ENCODE measurements around the gene SNTG2. TPM values are rescaled to one million over a fixed set of nuclear protein-coding genes. Genes with fewer than 3 reads are reported as not detected.

Gene SNTG2
- total RNA-seq, 2 donors from 2014 or later: 4.1 to 11.9 TPM

DNA sequence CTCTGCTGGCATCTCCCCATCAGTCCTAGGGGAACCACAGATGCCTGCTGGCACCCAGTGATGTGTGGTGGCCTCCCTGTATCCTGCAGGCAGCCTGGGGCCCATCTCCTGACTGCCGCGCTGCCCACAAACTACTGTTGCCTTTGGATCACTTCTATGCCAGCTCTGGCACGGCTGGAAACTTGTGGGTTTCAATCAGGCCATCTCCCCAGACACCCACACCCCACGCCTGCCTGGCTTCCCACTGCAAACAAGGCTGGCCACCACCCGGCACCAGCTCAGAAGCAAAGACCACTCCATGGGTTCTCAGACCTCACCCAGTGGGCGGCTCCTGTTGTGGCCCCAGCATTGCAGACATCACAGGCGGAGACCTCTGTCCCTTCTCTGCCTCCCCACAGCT, 447.5 kb downstream of the SNTG2 start:
- H3K36me3 Mint-ChIP-seq (ENCODE audit: low read depth): no peaks in the 10 kb centered on the region
- no peak overlapping the region for H3K4me3 Mint-ChIP-seq
- Histone ChIP-seq H3K4me3 (ENCODE audit: low read length) (no peak overlapping the region), H3K4me1 (ENCODE audit: control insufficient read depth, insufficient read depth, low read length) (no peaks in the 10 kb centered on the region), H3K36me3 (ENCODE audit: control insufficient read depth, insufficient read depth, low read length) (no peaks in the 10 kb centered on the region), H3K27ac (ENCODE audit: low read depth, low read length) (no peak overlapping the region), H3K27me3 (ENCODE audit: control insufficient read depth, insufficient read depth, low read length, poor library complexity, severe bottlenecking) (no peaks in the 10 kb centered on the region), H3K9ac (ENCODE audit: extremely low read depth, low read length, poor library complexity, severe bottlenecking) (no peak overlapping the region), H3K9me3 (ENCODE audit: control insufficient read depth, low read length) (no peaks in the 10 kb centered on the region)
- H3K4me1 Mint-ChIP-seq: no peaks in the 10 kb centered on the region
- H3K27me3 Mint-ChIP-seq (ENCODE audit: insufficient read depth): peaks cover 4% of the 10 kb centered on the region
- no peak for DNase-seq
- TF ChIP-seq, protein P1, sequence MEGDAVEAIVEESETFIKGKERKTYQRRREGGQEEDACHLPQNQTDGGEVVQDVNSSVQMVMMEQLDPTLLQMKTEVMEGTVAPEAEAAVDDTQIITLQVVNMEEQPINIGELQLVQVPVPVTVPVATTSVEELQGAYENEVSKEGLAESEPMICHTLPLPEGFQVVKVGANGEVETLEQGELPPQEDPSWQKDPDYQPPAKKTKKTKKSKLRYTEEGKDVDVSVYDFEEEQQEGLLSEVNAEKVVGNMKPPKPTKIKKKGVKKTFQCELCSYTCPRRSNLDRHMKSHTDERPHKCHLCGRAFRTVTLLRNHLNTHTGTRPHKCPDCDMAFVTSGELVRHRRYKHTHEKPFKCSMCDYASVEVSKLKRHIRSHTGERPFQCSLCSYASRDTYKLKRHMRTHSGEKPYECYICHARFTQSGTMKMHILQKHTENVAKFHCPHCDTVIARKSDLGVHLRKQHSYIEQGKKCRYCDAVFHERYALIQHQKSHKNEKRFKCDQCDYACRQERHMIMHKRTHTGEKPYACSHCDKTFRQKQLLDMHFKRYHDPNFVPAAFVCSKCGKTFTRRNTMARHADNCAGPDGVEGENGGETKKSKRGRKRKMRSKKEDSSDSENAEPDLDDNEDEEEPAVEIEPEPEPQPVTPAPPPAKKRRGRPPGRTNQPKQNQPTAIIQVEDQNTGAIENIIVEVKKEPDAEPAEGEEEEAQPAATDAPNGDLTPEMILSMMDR (conservative IDR thresholded peaks at IDR 0.05): no peak
- H3K9me3 Mint-ChIP-seq: no peaks in the 10 kb centered on the region
- no peak overlapping the region for H3K27ac Mint-ChIP-seq
- WGBS, 2 experiments (ENCODE audit: insufficient coverage in 1 of 2, insufficient read length in 1 of 2): 87 to 100% methylated on average over 1 to 7 of the region's 7 CpGs

DNA sequence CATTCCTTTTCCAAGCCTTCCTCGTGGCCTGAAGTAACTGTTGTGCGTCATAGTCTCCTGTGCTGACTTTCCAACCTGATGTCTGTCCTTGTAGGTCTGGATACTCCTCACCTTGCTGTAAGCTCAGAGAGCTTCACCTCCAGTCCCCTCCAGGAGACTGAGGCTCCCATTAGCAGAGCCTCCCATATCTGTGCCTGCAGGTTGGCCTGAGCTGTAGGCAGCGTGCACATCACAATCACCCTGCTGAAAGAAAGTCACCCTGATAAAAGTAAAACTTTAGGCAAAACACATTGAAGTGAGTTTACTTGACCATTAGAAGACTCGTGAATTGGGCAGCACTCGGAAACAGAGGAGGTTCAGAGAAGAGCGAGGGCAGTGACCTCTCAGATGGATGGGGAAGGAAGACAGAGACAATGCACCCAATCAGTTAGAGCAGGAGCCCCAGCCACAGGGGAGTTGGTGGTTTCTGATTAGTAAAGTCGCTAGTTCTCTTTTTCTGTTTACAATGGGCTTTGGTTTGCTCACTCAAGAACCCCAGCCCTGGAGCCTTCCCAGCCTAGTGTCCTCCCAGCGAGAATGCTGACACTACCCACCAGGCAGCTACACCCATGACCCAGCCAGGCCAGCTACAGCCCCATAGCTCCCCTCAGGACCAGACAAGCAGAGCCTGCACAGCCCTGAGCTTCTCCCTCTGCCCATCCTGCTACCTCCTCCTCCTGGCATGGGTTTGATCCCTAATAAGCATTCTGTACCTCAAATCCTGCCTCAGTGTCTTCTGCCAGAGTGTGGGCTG, 450.5 kb downstream of the SNTG2 start:
- TF ChIP-seq, protein P1 (conservative IDR thresholded peaks at IDR 0.05): no peak
- H3K9me3 ChIP-seq (ENCODE audit: control insufficient read depth, low read length): no peaks in the 10 kb centered on the region
- no peaks in the 10 kb centered on the region for H3K36me3 ChIP-seq (ENCODE audit: control insufficient read depth, insufficient read depth, low read length)
- Mint-ChIP-seq H3K27ac (no peak overlapping the region), H3K4me1 (no peaks in the 10 kb centered on the region), H3K36me3 (ENCODE audit: low read depth) (no peaks in the 10 kb centered on the region), H3K4me3 (no peak overlapping the region), H3K27me3 (ENCODE audit: insufficient read depth) (no peaks in the 10 kb centered on the region), H3K9me3 (no peaks in the 10 kb centered on the region)
- H3K4me3 ChIP-seq (ENCODE audit: low read length): no peak overlapping the region
- H3K9ac ChIP-seq (ENCODE audit: extremely low read depth, low read length, poor library complexity, severe bottlenecking): no peak overlapping the region
- H3K4me1 ChIP-seq (ENCODE audit: control insufficient read depth, insufficient read depth, low read length): no peaks in the 10 kb centered on the region
- no peak overlapping the region for H3K27ac ChIP-seq (ENCODE audit: low read depth, low read length)
- DNase-seq: no peak
- WGBS, 2 experiments (ENCODE audit: insufficient coverage in 1 of 2, insufficient read length in 1 of 2): 90 to 92% methylated on average over 7 to 8 of the region's 8 CpGs
- no peaks in the 10 kb centered on the region for H3K27me3 ChIP-seq (ENCODE audit: control insufficient read depth, insufficient read depth, low read length, poor library complexity, severe bottlenecking)

DNA sequence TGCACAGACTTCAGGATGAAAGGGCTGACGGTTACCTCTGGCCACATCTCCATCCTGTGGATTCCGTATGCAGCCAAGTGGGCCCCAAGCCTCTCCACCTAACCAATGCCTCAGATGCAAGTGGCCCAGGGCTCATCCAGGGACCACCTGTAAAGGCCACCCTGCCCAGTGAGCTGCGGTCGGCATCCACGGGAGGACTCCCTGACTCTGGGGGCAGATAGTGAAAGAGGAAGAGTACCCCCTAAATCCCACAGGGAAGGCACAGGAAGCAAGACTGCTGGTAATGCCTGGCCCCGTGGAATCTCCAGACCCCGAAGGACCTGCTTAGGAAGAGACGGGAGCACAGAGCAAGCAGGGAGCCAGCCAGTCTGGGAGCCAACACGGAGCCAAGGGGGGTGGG, 451.4 kb downstream of the SNTG2 start:
- no peak for DNase-seq
- Mint-ChIP-seq H3K27ac (no peak overlapping the region), H3K36me3 (ENCODE audit: low read depth) (no peaks in the 10 kb centered on the region), H3K4me1 (no peaks in the 10 kb centered on the region), H3K9me3 (no peaks in the 10 kb centered on the region), H3K27me3 (ENCODE audit: insufficient read depth) (no peaks in the 10 kb centered on the region), H3K4me3 (no peak overlapping the region)
- Histone ChIP-seq H3K27ac (ENCODE audit: low read depth, low read length) (no peak overlapping the region), H3K36me3 (ENCODE audit: control insufficient read depth, insufficient read depth, low read length) (no peaks in the 10 kb centered on the region), H3K4me1 (ENCODE audit: control insufficient read depth, insufficient read depth, low read length) (no peaks in the 10 kb centered on the region), H3K9ac (ENCODE audit: extremely low read depth, low read length, poor library complexity, severe bottlenecking) (no peak overlapping the region), H3K27me3 (ENCODE audit: control insufficient read depth, insufficient read depth, low read length, poor library complexity, severe bottlenecking) (no peaks in the 10 kb centered on the region), H3K4me3 (ENCODE audit: low read length) (no peak overlapping the region), H3K9me3 (ENCODE audit: control insufficient read depth, low read length) (no peaks in the 10 kb centered on the region)
- WGBS, 2 experiments (ENCODE audit: insufficient coverage in 1 of 2, insufficient read length in 1 of 2): 86 to 100% methylated on average over 4 to 9 of the region's 9 CpGs
- TF ChIP-seq, protein P1 (conservative IDR thresholded peaks at IDR 0.05): no peak

All from endodermal cell (in vitro differentiated cells).